GM18873 (cell line): Measurements from ENCODE around the gene MAPRE2.

ENCODE experiments used
- ATAC-seq: cut with Tn5 transposase; IDR thresholded peaks from one replicate; pipeline ENCODE4 v1.9.1; 2021; ENCODE audit warnings: mild to moderate bottlenecking, moderate library complexity, moderate number of reproducible peaks; ENCODE audit not compliant: unreplicated experiment, low FRiP score

MAPRE2 gene

GRCh38 chr18:35172009-35172408 lies 130.8 kb downstream of the MAPRE2 start:
- no peak for ATAC-seq

- no peak for ATAC-seq
Measured at GRCh38 chr18:35172451-35173035, 131.3 kb downstream of the MAPRE2 start.

GRCh38 chr18:35174093-35174731 lies 133.0 kb downstream of the MAPRE2 start:
- ATAC-seq = no peak

GRCh38 chr18:35174745-35175144 lies 133.5 kb downstream of the MAPRE2 start:
- ATAC-seq = no peak

- ATAC-seq = no peak
Measured at GRCh38 chr18:35176925-35177324, 135.7 kb downstream of the MAPRE2 start.

GRCh38 chr18:35178260-35178659 lies 137.0 kb downstream of the MAPRE2 start:
- ATAC-seq = no peak

GRCh38 chr18:35179906-35180305 lies 138.7 kb downstream of the MAPRE2 start:
- no peak for ATAC-seq

- no peak for ATAC-seq
Measured at GRCh38 chr18:35180455-35180854, 139.2 kb downstream of the MAPRE2 start.

GRCh38 chr18:35182151-35182550 lies 140.9 kb downstream of the MAPRE2 start:
- no peak for ATAC-seq

- ATAC-seq = no peak
Measured at GRCh38 chr18:35183886-35184285, 142.7 kb downstream of the MAPRE2 start.

GRCh38 chr18:35185771-35186170 lies 144.6 kb downstream of the MAPRE2 start:
- no peak for ATAC-seq

GRCh38 chr18:35186291-35187034 lies 145.2 kb downstream of the MAPRE2 start:
- no peak for ATAC-seq

- ATAC-seq = no peak
Measured at GRCh38 chr18:35189510-35189909, 148.3 kb downstream of the MAPRE2 start.

GRCh38 chr18:35190948-35191697 lies 149.9 kb downstream of the MAPRE2 start:
- no peak for ATAC-seq

GRCh38 chr18:35191698-35192025 lies 150.4 kb downstream of the MAPRE2 start:
- ATAC-seq = no peak

GRCh38 chr18:35192415-35192814 lies 151.2 kb downstream of the MAPRE2 start:
- no peak for ATAC-seq
